Astrocyte of the cerebellum (primary cell): Measurements from ENCODE around the gene ENOX1.

Experiments used
- DNase-seq: peaks from one replicate; pipeline ENCODE4 v3.0.0-alpha.2; 2011; ENCODE audit warnings: low read depth
- H3K4me3 ChIP-seq: 2 replicates; pipeline ENCODE4 v1.5.1; 2011; ENCODE audit warnings: mild to moderate bottlenecking, low read depth, low read length, moderate library complexity
- in situ Hi-C: cut with HindIII; loops from 2 replicates; pipeline ENCODE4 v1.10.0; 2017; ENCODE audit warnings: low sequenced_read_pairs
- TF ChIP-seq, protein P1 (sequence below): IDR thresholded peaks from 2 replicates; pipeline ENCODE4 v1.5.1; 2012; ENCODE audit warnings: low read length, low read depth, moderate library complexity, mild to moderate bottlenecking; ENCODE audit errors: missing control alignments

Gene ENOX1

DNA sequence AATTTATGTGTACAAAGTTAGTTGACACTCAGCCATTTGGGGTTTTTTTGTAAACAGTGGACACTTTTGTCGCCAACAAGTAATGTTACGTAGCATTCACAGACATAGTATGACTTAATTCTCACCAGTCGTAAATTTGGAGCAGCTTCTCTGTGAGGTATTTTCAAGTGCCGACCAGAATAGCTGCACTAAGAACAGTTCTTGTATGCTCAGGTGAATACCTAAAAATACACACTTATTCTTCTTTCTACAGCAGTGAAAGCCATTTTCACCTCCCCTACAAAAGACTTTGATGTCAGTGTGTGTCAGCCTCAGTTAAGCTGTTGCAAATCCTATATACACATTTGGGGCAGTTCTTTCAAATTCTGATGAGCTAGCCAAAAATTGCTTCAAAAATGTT, 206.5 kb downstream of the ENOX1 start:
- no peak overlapping the region for H3K4me3 ChIP-seq
- in situ Hi-C loops: no loop called here
- no peak for DNase-seq
- TF ChIP-seq, protein P1, sequence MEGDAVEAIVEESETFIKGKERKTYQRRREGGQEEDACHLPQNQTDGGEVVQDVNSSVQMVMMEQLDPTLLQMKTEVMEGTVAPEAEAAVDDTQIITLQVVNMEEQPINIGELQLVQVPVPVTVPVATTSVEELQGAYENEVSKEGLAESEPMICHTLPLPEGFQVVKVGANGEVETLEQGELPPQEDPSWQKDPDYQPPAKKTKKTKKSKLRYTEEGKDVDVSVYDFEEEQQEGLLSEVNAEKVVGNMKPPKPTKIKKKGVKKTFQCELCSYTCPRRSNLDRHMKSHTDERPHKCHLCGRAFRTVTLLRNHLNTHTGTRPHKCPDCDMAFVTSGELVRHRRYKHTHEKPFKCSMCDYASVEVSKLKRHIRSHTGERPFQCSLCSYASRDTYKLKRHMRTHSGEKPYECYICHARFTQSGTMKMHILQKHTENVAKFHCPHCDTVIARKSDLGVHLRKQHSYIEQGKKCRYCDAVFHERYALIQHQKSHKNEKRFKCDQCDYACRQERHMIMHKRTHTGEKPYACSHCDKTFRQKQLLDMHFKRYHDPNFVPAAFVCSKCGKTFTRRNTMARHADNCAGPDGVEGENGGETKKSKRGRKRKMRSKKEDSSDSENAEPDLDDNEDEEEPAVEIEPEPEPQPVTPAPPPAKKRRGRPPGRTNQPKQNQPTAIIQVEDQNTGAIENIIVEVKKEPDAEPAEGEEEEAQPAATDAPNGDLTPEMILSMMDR: no peak

DNA sequence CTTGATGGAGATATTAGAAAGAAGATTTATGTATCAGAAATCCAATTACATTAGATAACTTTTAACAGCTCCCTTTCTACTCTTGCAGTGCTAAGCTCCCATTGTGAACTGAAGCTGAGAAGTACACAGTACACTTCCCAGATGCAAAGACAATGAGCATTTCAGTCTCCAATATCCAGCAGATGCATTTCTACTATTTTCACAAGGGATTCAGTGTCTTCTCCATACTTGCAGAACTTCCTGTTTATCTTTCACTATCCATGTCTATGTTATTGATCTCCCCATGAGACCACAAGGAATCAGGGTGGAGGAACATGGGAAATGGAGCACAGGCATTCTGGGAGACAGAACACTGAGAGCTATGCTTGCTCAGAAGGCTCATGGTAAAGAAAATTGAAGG, 207.5 kb downstream of the ENOX1 start:
- in situ Hi-C loops: no loop called here
- TF ChIP-seq, protein P1: no peak

DNA sequence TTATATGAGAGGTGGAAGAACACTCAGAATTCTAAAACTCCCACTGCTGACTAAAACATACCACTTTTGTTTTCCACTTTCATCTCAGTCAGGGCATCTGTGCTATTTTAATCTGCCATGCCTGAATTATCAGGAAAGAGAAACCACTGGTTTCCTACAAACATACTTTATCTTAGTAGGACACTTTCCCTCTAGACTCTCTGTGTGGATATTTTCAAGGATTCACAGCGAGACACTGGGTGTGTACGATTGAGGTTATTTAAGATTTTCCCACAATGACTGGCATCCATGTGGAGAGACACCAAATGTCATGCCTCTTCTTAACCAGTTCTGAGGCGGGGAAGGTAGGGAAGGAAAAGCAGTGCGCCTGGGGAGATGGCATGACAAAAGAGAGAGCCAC, 212.2 kb downstream of the ENOX1 start:
- in situ Hi-C loops: no loop called here
- TF ChIP-seq, protein P1: no peak
- no peak overlapping the region for H3K4me3 ChIP-seq
- DNase-seq: no peak

More for the DNA sequence above, 207.5 kb downstream of the ENOX1 start:
- no peak overlapping the region for H3K4me3 ChIP-seq
- no peak for DNase-seq

GRCh38 chr13:43573802-43574514, 212.8 kb downstream of the ENOX1 start:
- H3K4me3 ChIP-seq: no peak overlapping the region
- in situ Hi-C loops: no loop called here

GRCh38 chr13:43573361-43573740, 213.4 kb downstream of the ENOX1 start:
- in situ Hi-C loops: no loop called here
- no peak overlapping the region for H3K4me3 ChIP-seq
- DNase-seq: peak; percentile 4
- TF ChIP-seq, protein P1: no peak

More at GRCh38 chr13:43573802-43574514, 212.8 kb downstream of the ENOX1 start:
- TF ChIP-seq, protein P1: no peak
- DNase-seq: peak; percentile 15

GRCh38 chr13:43572656-43573360, 214.0 kb downstream of the ENOX1 start:
- TF ChIP-seq, protein P1: no peak
- DNase-seq: peak; percentile 15
- in situ Hi-C loops: no loop called here
- no peak overlapping the region for H3K4me3 ChIP-seq
